Activated B cell treated with CpG ODN at 0.5 μM for 24 hours (primary cell): ENCODE data around the gene SERPINB7. TPM values are rescaled to one million over a fixed set of nuclear protein-coding genes. Genes with fewer than 3 reads are reported as not detected.

Experiments used
- ATAC-seq: fragments of 200-7000 bp; cut with Tn5 transposase; one replicate; pipeline ENCODE4 v1.10.0; 2021; ENCODE audit warnings: low read depth, mild to moderate bottlenecking, moderate library complexity
- CTCF ChIA-PET: fragments of 350-600 bp; sonication (Branson Sonifier 250); formaldehyde crosslinking; loops from one replicate; lab custom pipeline; 2021; ENCODE audit warnings: antibody characterized with exemption; lab: Charles Lee
- POLR2A ChIA-PET: fragments of 350-600 bp; sonication (Branson Sonifier 250); formaldehyde crosslinking; loops from one replicate; lab custom pipeline; 2021; ENCODE audit warnings: antibody characterized with exemption; lab: Charles Lee
- DNase-seq: peaks from one replicate; pipeline ENCODE4 v3.0.0; 2022
- H3K27ac Mint-ChIP-seq: one replicate; pipeline ENCODE4 v1.8.0; 2020; ENCODE audit warnings: mixed read lengths
- H3K27me3 Mint-ChIP-seq: one replicate; pipeline ENCODE4 v1.8.0; 2021; ENCODE audit warnings: mixed read lengths
- H3K36me3 Mint-ChIP-seq: one replicate; pipeline ENCODE4 v1.8.0; 2021; ENCODE audit warnings: low read depth, mixed read lengths
- H3K4me1 Mint-ChIP-seq: one replicate; pipeline ENCODE4 v1.8.0; 2021; ENCODE audit warnings: mixed read lengths
- H3K4me3 Mint-ChIP-seq: one replicate; pipeline ENCODE4 v1.8.0; 2020; ENCODE audit warnings: mild to moderate bottlenecking, mixed read lengths
- H3K9me3 Mint-ChIP-seq: one replicate; pipeline ENCODE4 v1.8.0; 2020; ENCODE audit warnings: mixed read lengths
- intact Hi-C: fragments of 100-400 bp; cut with micrococcal nuclease; formaldehyde crosslinking; loops from one replicate; pipeline ENCODE4 v1.15.1; 2024
- total RNA-seq: library from RNA; stranded (reverse); gene quantifications from 2 replicates; pipeline ENCODE4 v1.2.3, GENCODE V29; 2022
- TF ChIP-seq, protein P1 (sequence below): fragments of 200-600 bp; IDR thresholded peaks from one replicate; pipeline ENCODE4 v1.8.0; 2022; ENCODE audit warnings: antibody characterized with exemption, mild to moderate bottlenecking

The SERPINB7 gene
- total RNA-seq, 1 donor from 2014 or later: not detected

DNA sequence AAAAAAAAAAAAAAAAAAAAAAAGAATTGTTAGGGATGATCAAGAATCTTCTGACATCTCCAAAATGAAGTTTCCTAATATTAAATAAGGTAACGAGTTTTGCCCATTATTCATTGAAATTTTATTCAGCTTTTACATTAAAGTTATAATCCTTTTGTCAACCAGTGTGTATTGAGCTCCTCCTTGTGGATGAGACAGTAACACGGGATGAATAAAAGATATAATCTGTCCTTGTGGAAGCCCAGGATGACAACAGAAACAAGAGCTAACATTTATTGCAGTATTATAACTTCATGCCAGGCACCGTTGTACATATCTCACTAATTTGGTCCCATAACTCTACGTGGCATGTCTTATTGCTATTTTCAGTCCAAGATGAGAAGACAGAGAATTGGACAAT lies 33.4 kb upstream of the SERPINB7 start:
- CTCF ChIA-PET: no interaction called here

DNA sequence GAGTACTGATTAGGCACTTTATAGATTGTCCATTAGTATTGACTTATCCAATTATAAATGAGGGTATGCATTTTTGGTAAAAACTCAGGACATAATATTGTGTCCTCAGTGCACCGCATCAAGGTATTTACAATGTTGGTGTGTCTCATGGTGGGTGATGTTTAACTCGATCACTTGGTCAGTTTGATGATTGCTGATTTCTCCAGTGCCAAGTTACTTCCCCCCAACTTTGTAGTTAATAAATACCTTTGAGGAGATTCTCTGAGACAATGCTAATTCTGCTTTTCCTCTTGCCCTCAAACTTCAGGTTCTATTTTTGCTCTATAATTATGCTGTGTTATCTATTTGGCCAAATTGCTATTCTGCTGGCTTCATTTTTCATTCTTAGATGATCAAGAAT lies 28.2 kb upstream of the SERPINB7 start:
- POLR2A ChIA-PET: no interaction called here
- ATAC-seq: no peak

More for the DNA sequence above, 33.4 kb upstream of the SERPINB7 start:
- H3K27ac Mint-ChIP-seq: no peak overlapping the region
- POLR2A ChIA-PET: no interaction called here
- H3K36me3 Mint-ChIP-seq: no peaks in the 10 kb centered on the region
- H3K9me3 Mint-ChIP-seq: peaks cover 2% of the 10 kb centered on the region
- no peak overlapping the region for H3K4me3 Mint-ChIP-seq
- DNase-seq (no peak), ATAC-seq (no peak)
- no peaks in the 10 kb centered on the region for H3K27me3 Mint-ChIP-seq
- intact Hi-C loops: no loop called here
- TF ChIP-seq, protein P1, sequence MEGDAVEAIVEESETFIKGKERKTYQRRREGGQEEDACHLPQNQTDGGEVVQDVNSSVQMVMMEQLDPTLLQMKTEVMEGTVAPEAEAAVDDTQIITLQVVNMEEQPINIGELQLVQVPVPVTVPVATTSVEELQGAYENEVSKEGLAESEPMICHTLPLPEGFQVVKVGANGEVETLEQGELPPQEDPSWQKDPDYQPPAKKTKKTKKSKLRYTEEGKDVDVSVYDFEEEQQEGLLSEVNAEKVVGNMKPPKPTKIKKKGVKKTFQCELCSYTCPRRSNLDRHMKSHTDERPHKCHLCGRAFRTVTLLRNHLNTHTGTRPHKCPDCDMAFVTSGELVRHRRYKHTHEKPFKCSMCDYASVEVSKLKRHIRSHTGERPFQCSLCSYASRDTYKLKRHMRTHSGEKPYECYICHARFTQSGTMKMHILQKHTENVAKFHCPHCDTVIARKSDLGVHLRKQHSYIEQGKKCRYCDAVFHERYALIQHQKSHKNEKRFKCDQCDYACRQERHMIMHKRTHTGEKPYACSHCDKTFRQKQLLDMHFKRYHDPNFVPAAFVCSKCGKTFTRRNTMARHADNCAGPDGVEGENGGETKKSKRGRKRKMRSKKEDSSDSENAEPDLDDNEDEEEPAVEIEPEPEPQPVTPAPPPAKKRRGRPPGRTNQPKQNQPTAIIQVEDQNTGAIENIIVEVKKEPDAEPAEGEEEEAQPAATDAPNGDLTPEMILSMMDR: no peak
- no peaks in the 10 kb centered on the region for H3K4me1 Mint-ChIP-seq

DNA sequence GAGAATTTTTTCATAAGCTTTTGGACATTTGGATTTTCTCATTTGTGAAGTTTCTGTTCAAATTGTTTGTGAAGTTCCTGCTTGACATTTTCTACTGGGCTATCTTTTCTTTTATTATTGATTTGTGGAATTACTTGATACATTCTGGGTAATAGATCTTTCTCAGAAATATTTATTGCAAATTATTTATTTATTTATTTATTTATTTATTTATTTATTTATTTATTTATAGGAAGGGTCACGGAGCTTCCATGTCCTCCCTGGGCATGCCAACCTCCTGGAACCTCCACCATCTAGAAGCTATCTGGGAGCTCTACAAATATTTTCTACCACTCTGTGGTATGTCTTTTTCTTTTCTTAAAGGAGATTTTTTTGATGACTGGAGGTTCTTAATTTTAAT lies 25.7 kb upstream of the SERPINB7 start:
- no peaks in the 10 kb centered on the region for H3K4me1 Mint-ChIP-seq
- H3K36me3 Mint-ChIP-seq: no peaks in the 10 kb centered on the region
- no peak overlapping the region for H3K27ac Mint-ChIP-seq
- CTCF ChIA-PET: no interaction called here
- ATAC-seq: no peak
- peaks cover 6% of the 10 kb centered on the region for H3K9me3 Mint-ChIP-seq
- intact Hi-C loops: no loop called here
- H3K27me3 Mint-ChIP-seq: no peaks in the 10 kb centered on the region
- no peak for DNase-seq
- no peak overlapping the region for H3K4me3 Mint-ChIP-seq
- POLR2A ChIA-PET: no interaction called here
- TF ChIP-seq, protein P1: no peak

More for the DNA sequence above, 28.2 kb upstream of the SERPINB7 start:
- Mint-ChIP-seq H3K4me3 (no peak overlapping the region), H3K9me3 (peaks cover 6% of the 10 kb centered on the region), H3K36me3 (no peaks in the 10 kb centered on the region), H3K27ac (no peak overlapping the region), H3K4me1 (no peaks in the 10 kb centered on the region), H3K27me3 (no peaks in the 10 kb centered on the region)
- intact Hi-C loops: no loop called here
- TF ChIP-seq, protein P1: no peak
- no peak for DNase-seq
- CTCF ChIA-PET: no interaction called here

DNA sequence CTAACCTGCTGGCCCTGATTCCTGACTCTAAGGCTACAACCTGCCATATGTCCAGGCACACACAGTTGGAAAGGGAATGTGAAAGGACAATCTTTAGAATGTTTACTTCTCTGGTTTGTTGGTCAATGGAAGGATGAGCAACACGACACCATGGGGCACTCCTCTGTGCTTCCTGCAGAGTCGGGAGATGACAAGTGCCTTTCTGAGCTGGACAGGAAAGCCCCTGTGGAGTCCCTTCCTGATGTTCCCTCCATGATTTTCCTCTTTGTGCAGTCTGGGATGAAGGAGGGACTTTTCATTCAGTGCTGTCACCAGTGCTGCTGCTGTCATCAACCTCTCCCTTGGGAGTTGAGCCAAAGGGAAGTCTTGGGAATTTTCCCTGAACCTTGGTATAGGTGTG lies 22.6 kb upstream of the SERPINB7 start:
- Mint-ChIP-seq H3K4me3 (no peak overlapping the region), H3K36me3 (no peaks in the 10 kb centered on the region), H3K27me3 (no peaks in the 10 kb centered on the region), H3K9me3 (peaks cover 6% of the 10 kb centered on the region), H3K27ac (no peak overlapping the region), H3K4me1 (no peaks in the 10 kb centered on the region)
- ATAC-seq (no peak), DNase-seq (no peak)
- TF ChIP-seq, protein P1: no peak
- intact Hi-C loops: no loop called here
- CTCF ChIA-PET: no interaction called here
- POLR2A ChIA-PET: no interaction called here

DNA sequence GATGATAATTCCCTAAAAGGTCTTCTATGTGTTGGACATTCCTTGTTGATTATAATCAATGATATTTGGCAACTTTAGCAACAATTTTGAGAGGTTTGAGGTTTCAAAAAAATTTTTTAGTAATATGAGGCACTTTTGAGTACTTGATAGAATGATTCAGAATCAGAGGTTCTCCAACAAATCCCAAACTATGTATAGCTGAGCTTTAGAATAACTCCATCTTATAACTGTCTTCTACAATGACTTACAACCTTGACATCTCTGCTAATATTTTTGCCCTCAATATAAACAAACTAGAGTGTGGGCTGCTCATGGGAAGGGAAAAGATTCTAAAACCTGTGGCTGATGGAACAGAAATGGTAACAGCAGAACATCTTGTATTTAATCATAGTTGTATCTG lies 21.5 kb upstream of the SERPINB7 start:
- no peaks in the 10 kb centered on the region for H3K27me3 Mint-ChIP-seq
- H3K4me1 Mint-ChIP-seq: no peaks in the 10 kb centered on the region
- DNase-seq (no peak), ATAC-seq (no peak)
- TF ChIP-seq, protein P1: no peak
- CTCF ChIA-PET: no interaction called here
- H3K27ac Mint-ChIP-seq: no peak overlapping the region
- POLR2A ChIA-PET: no interaction called here
- intact Hi-C loops: no loop called here
- H3K9me3 Mint-ChIP-seq: no peaks in the 10 kb centered on the region
- H3K36me3 Mint-ChIP-seq: no peaks in the 10 kb centered on the region
- no peak overlapping the region for H3K4me3 Mint-ChIP-seq
